ENCODE data around the gene TSKU. TPM values are rescaled to one million over a fixed set of nuclear protein-coding genes. Genes with fewer than 3 reads are reported as not detected.

Gene TSKU
- total RNA-seq, 2 donors from 2014 or later, result 18.7 to 46.6 TPM

- TF ChIP-seq, protein P1, sequence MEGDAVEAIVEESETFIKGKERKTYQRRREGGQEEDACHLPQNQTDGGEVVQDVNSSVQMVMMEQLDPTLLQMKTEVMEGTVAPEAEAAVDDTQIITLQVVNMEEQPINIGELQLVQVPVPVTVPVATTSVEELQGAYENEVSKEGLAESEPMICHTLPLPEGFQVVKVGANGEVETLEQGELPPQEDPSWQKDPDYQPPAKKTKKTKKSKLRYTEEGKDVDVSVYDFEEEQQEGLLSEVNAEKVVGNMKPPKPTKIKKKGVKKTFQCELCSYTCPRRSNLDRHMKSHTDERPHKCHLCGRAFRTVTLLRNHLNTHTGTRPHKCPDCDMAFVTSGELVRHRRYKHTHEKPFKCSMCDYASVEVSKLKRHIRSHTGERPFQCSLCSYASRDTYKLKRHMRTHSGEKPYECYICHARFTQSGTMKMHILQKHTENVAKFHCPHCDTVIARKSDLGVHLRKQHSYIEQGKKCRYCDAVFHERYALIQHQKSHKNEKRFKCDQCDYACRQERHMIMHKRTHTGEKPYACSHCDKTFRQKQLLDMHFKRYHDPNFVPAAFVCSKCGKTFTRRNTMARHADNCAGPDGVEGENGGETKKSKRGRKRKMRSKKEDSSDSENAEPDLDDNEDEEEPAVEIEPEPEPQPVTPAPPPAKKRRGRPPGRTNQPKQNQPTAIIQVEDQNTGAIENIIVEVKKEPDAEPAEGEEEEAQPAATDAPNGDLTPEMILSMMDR (IDR thresholded peaks at IDR 0.05), result no peak
- DNase-seq (ENCODE audit: low spot score), result no peak
- H3K4me3 ChIP-seq, result no peak overlapping the region
- H3K9me3 ChIP-seq, result no peaks in the 10 kb centered on the region
- H3K36me3 ChIP-seq, result no peaks in the 10 kb centered on the region
- no peak overlapping the region for H3K27ac ChIP-seq
- no peaks in the 10 kb centered on the region for H3K27me3 ChIP-seq
- peaks cover 0 to 10% of the 10 kb centered on the region in 2 donors for H3K4me1 ChIP-seq
These were observed 58.8 kb downstream of the TSKU start for GRCh38 chr11:76841923-76842452.

DNA sequence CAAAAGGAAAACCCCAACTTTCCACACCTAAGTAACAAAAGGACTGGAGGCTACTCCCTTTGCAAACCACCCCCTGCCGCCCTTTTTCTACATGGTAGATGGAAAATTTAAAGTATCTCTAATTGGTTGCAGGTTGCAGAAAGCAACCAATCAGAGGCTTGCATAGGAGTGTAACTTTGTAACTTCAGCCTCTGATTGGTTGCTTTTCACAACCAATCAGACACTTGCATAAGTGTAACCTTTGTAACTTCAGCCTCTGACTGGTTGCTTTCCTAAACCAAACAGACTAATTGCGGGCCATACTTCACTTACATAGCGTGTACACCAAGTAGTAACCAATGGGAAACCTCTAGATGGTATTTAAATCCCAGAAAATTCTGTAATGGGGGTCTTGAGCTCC is 60.8 kb downstream of the TSKU start:
- TF ChIP-seq, protein P1 (IDR thresholded peaks at IDR 0.05), result no peak
- H3K9me3 ChIP-seq, result no peaks in the 10 kb centered on the region
- H3K27me3 ChIP-seq, result no peaks in the 10 kb centered on the region
- no peaks in the 10 kb centered on the region for H3K36me3 ChIP-seq
- H3K4me1 ChIP-seq, result no peaks in the 10 kb centered on the region
- no peak overlapping the region for H3K27ac ChIP-seq
- no peak for DNase-seq (ENCODE audit: low spot score)
- H3K4me3 ChIP-seq, result no peak overlapping the region

DNA sequence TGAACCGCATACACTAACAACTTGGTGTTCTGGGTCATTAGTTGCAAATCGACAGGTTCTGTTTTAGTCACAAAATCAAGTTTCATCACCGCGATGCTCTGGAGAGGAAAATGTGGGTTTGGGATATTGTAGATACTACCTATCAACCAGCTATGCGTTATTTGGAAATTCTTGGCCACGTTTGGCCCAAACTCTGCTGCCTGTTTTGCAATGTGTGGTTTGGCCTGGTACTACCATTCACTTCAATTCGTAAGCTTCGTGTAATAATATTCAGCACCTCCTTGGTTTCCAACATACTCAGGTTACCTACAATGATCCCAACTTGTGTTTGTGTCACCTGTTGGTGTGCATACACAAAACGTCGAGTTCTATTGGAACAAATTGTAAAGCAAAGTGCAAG is 61.4 kb downstream of the TSKU start:
- DNase-seq (ENCODE audit: low spot score), result no peak
- Histone ChIP-seq H3K36me3 (no peaks in the 10 kb centered on the region), H3K27me3 (no peaks in the 10 kb centered on the region), H3K4me1 (no peaks in the 10 kb centered on the region), H3K9me3 (no peaks in the 10 kb centered on the region), H3K27ac (no peak overlapping the region), H3K4me3 (no peak overlapping the region)
- TF ChIP-seq, protein P1 (IDR thresholded peaks at IDR 0.05), result no peak

DNA sequence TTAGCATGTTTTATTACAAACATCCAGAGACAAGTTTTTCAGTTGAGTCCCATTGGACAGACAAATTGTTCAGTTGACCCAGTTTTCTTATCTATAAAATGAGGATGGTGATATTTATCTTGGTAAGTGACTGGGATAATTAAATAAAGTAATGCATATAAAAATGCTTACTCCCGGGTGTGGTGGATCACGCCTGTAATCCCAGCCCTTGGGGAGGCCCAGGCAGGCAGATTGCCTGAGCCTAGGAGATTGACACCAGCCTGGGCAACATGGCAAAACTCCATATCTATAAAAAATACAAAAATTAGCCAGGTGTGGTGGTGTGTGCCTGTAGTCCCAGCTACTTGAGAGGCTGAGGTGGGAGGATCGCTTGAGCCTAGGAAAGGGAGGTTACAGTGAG is 61.9 kb downstream of the TSKU start:
- H3K9me3 ChIP-seq, result no peaks in the 10 kb centered on the region
- H3K4me3 ChIP-seq, result no peak overlapping the region
- no peaks in the 10 kb centered on the region for H3K27me3 ChIP-seq
- no peaks in the 10 kb centered on the region for H3K36me3 ChIP-seq
- DNase-seq (ENCODE audit: low spot score), result no peak
- TF ChIP-seq, protein P1 (IDR thresholded peaks at IDR 0.05), result no peak
- no peaks in the 10 kb centered on the region for H3K4me1 ChIP-seq
- H3K27ac ChIP-seq, result no peak overlapping the region

DNA sequence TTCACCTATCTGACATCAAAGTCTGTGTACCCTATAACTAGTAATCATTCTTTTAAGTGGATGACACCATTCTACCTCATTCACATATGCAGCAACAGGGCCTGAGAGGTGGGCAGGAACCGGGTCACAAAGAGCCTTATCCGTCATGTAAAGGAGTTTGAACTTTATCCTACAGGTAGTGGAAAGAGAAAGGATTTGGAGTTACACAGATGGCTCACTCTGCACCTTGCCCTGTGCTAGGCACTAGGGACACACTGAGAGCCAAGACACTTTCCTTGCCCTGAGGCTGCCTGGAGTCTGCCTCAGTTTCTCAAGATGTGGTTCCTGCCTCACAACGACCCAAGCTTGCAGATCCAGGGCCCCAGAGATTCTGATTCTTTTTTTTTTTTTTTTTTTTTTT is 63.3 kb downstream of the TSKU start:
- no peaks in the 10 kb centered on the region for H3K27me3 ChIP-seq
- TF ChIP-seq, protein P1 (IDR thresholded peaks at IDR 0.05), result no peak
- no peaks in the 10 kb centered on the region for H3K9me3 ChIP-seq
- H3K36me3 ChIP-seq, result no peaks in the 10 kb centered on the region
- no peak overlapping the region for H3K27ac ChIP-seq
- no peak for DNase-seq (ENCODE audit: low spot score)
- peaks cover 0 to 8% of the 10 kb centered on the region in 2 donors for H3K4me1 ChIP-seq
- no peak overlapping the region for H3K4me3 ChIP-seq

Other genes with a start within 250 kb of the TSKU start
- gene LRRC32, start 112.6 kb upstream of the TSKU start, total RNA-seq, result 10 to 100 TPM; 37.9 to 56.0 TPM
- 10 to 100 TPM in 1 of 2 donors, 1 to 10 TPM in 1; 6.4 to 11.3 TPM for gene ACER3, start 77.6 kb downstream of the TSKU start, total RNA-seq

Measured in right atrium auricular region (tissue), 2 donors.